Esophagus mucosa (tissue), 1 donor: ENCODE data around the gene NSUN4. TPM values are rescaled to one million over a fixed set of nuclear protein-coding genes. Genes with fewer than 3 reads are reported as not detected.
A peak's percentile ranks its signal among the peaks of the same experiment; 100 is the strongest.
"Not testable (repeated sequence)": the region's sequence is repeated elsewhere in the genome, so short reads cannot be mapped to it uniquely, and the experiment has no call there.

Source experiments
- ATAC-seq: fragments of 200-7000 bp; cut with Tn5 transposase; one replicate; pipeline ENCODE4 v1.9.1; 2020
- total RNA-seq: library from RNA; stranded (reverse); gene quantifications from one replicate; pipeline ENCODE4 v1.2.4, GENCODE V29; 2023
- donor health status: DM: yes; HTN: yes; CAD: no.

Gene NSUN4
- 18.5 TPM for total RNA-seq

DNA sequence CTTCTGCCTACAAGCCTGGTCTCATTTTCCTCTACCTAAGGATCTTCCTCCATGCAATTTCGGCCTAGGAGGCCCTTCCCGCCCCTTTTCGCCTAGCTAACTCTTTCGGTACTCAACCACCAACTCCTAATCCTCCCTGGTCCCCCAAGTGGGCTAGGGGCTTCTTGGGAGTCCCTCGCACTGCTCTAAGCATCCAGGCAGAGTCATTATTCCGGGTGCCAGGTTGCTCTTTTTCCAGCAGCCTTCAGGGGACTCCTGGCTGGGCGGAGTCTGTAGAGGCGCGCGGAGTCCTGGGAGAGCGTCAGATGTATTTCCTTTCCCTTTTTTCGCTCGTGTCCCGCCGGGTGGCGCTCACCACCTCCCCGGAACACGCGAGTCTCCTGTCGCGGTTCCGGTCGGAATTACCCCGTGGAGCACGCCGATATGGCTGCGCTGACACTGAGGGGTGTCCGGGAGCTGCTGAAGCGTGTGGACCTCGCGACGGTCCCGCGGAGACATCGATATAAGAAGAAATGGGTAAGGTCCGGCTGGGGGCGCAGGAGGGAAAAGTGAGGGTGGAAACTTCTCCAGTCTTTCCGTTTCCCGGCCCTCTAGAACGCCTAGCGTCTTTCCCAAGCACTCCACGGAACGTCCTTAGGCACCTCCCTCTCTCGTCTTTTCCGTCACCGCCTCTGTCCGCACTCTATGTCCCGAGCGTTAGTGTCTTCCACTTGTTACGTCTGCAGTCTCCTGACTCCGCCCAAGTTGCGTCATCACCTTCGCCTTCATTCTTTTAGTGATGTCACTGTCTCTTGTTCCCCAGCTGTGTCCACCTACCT, at the start of gene NSUN4:
Gene NSUN4, plus strand, starts transcription at position 404 of the 818 bp plus-strand sequence. Its CDS starts 20 bp downstream, at position 424.
- ATAC-seq: peak; percentile 94

DNA sequence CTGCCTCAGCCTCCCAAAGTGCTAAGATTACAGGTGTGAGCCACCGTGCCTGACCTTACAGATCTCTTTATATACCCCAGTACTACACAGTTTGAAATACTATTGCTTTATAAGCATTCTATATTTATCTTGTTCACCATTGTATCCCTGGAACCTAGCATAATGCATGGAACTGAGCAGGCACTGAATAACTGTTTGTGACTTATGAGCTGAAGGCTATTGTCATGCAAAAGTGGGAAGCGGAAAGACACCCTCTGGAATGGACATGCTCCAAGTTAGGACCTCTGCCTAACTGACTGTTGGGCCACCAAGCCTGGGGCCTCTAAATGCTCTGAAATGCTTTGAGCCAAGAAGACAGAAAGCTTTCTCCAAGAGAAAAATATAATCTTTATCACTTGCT, 45.3 kb upstream of the NSUN4 start:
- no peak for ATAC-seq

- ATAC-seq: no peak
Observed at GRCh38 chr1:46298387-46298786, 42.2 kb upstream of the NSUN4 start.

GRCh38 chr1:46300673-46301405, 39.8 kb upstream of the NSUN4 start:
- ATAC-seq: no peak

- no peak for ATAC-seq
Observed at GRCh38 chr1:46301406-46301807, 39.2 kb upstream of the NSUN4 start.

DNA sequence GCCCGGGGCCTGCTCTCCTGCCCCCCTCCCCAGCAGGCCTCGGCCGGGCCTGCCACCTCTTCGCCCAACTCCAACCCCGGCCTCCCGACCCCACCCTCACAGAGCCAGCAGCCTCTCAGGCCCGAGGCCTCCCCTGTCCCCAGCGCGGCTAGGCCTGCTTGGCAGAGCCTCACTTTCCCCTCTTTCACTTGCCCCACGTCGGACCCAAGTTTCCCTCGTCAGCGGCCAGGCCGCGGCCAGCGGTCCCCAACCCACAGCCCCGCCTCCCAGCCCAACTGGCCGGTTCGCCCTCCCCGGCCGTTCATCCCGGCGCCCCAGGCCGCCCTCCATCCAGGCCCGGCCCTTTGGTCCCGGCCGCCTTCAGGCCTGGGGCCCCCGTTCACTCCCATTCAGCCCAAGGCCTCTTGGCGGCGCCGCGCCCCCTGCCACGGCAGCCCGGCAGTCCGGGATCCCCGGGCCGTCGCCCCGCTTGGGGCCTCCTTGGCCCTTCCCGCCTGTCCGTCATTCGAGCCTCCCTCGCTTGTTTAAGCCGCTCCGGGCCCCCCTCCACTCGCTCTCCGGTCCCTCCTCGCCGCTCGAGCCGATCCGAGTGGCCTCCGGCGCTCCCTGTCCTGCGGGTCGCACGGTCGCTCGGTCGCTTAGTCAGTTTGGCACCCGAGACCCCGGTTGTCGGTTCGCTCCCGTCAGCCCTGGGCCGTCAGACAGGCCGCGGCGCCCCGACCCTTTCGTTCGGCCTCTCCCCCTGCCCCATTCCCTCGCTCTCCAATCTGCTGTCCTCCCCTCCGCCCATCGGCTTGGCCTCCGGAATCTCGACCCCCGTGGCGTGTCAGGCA, 38.6 kb upstream of the NSUN4 start:
- peak; percentile 19 for ATAC-seq

GRCh38 chr1:46302641-46303037, 38.0 kb upstream of the NSUN4 start:
- peak; percentile 36 for ATAC-seq

- peak; percentile 93 for ATAC-seq
Observed at GRCh38 chr1:46303038-46303871, 37.4 kb upstream of the NSUN4 start, which contains the start of the genes LRRC41 and UQCRH. Gene LRRC41 (minus strand): TSS chr1:46303616. CDS start chr1:46303322, 294 bp downstream. Gene UQCRH (plus strand): TSS chr1:46303698. CDS start chr1:46303767, 69 bp downstream.

DNA sequence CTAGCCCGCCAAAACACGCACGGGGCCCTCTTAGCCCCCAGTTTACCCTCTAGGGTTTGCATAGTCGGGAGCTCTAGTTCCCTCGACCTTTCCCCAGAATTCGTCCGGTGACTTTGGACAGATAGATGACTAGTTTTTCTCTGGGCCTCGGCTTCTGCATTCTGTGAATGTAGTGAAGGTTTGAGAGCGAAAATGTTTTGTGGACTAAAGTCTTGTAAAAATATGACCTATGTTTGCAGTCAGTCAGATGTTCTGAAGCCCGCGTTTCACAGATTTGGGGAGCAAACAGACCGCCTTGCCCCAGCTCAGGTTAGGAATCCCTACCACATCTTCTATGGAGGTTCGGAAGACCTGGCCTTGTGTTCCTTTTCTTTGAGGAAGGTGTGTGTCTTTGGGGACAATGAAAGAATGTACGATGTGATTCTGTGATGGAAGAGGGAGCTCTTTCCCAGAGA, 36.7 kb upstream of the NSUN4 start:
- no peak for ATAC-seq

DNA sequence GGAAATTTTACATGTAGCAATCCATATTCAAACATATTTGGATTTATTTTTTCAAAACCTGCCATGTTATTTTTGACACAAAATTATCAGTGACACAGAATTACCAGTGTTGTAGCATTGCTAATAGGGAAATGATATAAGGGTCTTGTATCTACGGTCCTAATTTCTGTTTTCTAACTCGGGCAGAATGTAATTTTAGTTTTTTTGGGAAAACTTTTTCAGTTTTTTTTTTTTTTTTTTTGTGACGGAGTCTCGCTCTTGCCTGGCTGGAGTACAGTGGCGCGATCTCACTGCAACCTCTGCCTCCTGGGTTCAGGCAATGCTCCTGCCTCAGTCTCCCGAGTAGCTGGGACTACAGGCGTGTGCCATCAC, 34.5 kb upstream of the NSUN4 start:
- no peak for ATAC-seq

- no peak for ATAC-seq
Observed at GRCh38 chr1:46309401-46310159, 31.0 kb upstream of the NSUN4 start.

- no peak for ATAC-seq
Observed at GRCh38 chr1:46310321-46310720, 30.3 kb upstream of the NSUN4 start.

DNA sequence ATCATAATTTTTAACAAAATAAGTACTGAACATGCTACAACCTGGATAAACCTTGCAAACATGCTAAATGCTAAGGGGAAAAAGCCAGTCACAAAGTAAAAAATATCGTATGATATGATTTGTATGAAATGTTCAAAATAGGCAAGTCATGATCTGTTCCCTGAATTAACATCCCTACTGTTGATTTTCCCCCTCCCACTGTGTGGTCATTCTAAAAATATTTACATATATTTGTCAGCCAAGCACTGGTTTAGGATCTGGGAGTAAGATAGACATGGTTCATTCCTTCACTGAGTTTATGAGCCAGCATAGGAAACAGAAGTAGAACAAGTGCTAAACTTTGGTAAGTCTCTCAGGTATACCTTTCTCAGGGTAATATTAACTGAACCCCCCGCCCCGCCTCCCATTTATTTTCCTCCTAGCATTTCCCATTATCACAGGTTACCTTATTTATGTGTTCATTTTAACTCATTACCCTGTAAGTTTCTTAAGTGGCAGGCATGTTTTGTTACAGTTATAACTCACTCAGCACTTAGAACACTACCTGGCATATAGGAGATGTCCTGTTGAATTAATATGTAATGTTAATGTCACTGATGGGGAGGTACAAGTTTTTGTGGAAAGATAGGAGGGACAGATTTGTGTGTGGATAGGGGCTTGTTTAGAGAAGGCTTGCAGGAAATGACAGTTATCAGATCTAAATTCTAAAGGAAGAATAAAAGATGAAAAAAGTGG, 24.8 kb upstream of the NSUN4 start:
- no peak for ATAC-seq

DNA sequence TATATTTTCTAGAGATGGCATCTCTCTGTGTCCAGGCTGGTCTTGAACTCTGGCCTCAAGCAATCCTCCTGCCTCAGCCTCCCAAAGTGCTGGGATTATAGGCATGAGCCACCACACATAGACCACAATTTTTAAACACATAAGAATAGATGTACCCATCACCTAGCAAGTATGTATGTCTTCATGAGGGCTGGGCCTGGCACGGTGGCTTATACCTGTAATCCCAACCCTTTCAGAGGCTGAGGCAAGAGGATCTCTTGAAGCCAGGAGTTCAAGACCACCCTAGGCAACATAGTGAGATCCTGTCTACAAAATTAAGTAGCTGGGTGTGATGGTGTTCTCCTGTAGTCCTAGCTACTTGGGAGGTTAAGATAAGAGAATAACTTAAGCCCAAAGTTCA, 23.3 kb upstream of the NSUN4 start:
- no peak for ATAC-seq

- not testable (repeated sequence) for ATAC-seq
Observed at GRCh38 chr1:46319301-46319700, 21.3 kb upstream of the NSUN4 start.

DNA sequence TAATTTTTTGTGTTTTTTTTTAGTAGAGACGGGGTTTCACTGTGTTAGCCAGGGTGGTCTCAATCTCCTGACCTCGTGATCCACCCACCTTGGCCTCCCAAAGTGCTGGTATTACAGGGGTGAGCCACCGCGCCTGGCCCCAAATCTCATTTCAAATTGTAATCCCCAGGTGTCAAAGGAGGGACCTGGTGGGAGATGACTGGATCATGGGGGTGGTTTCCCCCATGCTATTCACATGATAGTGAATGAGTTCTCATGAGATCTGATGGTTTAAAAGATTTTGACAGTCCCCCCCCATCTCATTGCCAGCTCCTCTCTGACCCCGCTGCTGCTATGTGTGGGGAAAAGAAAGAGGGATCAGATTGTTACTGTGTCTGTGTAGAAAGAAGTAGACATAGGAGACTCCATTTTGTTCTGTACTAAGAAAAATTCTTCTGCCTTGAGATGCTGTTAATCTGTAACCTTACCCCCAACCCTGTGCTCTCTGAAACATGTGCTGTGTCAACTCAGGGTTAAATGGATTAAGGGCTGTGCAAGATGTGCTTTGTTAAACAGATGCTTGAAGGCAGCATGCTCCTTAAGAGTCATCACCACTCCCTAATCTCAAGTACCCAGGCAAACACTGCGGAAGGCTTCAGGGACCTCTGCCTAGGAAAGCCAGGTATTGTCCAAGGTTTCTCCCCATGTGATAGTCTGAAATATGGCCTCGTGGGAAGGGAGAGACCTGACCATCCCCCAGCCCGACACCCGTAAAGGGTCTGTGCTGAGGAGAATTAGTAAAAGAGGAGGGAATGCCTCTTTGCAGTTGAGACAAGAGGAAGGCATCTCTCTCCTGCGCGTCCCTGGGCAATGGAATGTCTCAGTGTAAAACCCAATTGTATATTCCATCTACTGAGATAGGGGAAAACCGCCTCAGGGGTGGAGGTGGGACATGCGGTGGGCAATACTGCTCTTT, 20.4 kb upstream of the NSUN4 start:
- ATAC-seq: not testable (repeated sequence)

GRCh38 chr1:46322191-46322590, 18.4 kb upstream of the NSUN4 start:
- not testable (repeated sequence) for ATAC-seq

- not testable (repeated sequence) for ATAC-seq
Observed at GRCh38 chr1:46325285-46326076, 15.1 kb upstream of the NSUN4 start.
